Inflammatory macrophage treated with lipopolysaccharide for 4 hours (primary cell): Measurements from ENCODE around the gene FOXRED2.
A peak's percentile ranks its signal among the peaks of the same experiment; 100 is the strongest.

Experiments
- DNase-seq: peaks from one replicate; pipeline ENCODE4 v3.0.0-alpha.2; 2020

The FOXRED2 gene

DNA sequence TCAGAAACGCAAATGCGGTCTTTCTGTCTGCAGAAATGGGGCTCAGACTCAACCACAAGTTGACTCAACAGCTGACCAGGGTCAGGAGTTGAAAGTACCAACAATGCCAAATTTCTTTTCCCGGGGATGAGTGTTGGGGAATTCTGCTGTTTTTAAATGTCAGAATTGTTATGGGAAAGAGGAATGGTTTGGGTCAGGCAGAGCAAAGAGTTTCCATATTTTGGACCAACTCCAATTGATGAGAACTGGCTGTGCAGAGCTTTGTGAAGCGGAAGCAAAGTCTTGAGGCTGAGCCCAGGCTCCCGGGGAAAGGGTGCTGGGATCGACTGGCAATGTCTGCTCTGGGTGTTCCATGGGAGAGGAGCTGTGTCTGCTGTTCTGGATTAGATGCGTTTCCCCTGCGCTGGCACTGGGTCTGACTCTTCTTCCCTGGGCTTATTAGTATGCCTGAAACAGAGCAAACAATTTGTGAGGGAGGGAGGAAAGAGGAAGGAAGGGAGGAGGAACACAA, 61.6 kb downstream of the FOXRED2 start:
- DNase-seq = no peak

DNA sequence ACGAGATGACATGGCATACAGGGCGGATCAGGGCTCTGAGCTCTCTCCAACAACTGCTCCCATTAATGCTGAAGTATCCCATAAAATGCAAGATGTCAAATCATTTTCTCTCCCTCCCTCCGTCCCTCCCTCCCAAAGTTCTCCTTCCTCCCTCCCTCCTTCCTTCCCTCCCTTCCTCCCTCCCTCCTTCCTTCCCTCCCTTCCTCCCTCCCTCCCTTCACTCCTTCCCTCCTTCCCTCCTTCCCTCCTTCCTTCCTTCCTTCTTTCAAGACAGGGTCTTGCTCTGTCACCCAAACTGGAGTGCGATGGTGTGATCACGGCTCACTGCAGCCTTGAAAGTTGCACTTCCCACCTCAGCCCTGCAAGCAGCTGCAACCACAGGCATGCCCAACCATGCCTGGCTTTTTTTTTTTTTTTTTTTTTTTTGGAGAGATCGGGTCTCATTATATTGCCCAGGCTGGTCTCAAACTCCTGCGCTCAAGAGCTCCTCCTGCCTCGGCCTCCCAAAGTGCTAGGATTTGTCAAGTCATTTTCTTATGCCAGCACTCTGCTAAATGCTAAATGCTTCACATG, 63.6 kb downstream of the FOXRED2 start:
- DNase-seq = no peak

DNA sequence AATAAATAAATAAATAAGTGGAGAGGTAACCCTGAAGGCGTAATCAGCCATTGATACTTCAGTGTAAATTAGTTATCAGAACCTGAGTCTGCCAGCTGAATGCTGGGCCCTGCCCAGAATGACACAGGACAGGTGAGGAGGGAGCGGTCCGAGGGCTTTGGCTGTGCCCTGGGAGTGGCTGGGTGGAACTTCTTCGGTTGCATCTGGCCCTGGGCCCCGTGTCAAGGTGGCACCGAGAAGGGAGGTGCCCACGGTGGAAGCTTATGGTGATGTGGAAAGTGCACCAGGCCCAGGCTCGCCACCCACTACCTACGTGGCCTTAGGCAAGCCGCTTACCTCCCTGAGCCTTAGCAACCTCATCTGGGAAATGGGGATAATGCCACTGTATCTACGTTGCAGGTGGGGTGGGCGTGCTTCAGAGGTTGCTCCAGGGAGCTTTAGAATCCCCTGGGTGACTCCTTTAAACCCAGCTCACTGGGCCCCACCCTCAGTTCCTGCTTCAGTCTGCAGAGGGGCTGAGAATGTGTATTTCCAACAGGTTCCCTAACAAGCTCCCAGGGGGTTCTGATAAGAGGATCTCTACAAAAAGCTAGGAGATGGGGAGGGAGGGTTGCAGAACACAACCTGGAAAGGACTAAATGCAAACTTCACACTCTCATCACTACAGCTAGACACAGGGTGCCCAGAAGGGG, 64.2 kb downstream of the FOXRED2 start:
- no peak for DNase-seq

DNA sequence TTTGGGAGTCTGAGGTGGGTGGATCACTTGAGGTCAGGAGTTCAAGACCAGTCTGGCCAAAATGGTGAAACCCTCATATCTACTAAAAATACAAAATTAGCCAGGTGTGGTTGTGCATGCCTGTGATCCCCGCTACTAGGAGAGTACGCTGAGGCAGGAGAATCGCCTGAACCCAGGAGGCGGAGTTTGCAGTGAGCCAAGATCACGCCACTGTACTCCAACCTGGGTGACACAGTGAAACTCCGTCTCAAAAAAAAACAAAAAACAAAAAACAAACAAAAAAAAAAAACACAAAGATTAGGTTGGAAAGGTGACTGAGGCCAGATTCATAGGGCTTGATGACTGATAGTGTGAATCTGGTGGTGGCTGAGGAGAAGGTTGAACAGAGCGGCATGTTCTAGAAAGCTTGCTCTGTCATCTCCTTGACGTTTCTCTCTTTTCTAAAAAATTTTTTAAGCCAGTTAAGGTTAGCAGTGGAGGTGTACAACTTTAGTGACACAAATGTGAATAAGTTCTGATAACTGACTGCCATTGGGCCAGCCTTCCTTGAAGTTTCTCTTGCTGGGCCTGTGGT, 66.3 kb downstream of the FOXRED2 start:
- no peak for DNase-seq

DNA sequence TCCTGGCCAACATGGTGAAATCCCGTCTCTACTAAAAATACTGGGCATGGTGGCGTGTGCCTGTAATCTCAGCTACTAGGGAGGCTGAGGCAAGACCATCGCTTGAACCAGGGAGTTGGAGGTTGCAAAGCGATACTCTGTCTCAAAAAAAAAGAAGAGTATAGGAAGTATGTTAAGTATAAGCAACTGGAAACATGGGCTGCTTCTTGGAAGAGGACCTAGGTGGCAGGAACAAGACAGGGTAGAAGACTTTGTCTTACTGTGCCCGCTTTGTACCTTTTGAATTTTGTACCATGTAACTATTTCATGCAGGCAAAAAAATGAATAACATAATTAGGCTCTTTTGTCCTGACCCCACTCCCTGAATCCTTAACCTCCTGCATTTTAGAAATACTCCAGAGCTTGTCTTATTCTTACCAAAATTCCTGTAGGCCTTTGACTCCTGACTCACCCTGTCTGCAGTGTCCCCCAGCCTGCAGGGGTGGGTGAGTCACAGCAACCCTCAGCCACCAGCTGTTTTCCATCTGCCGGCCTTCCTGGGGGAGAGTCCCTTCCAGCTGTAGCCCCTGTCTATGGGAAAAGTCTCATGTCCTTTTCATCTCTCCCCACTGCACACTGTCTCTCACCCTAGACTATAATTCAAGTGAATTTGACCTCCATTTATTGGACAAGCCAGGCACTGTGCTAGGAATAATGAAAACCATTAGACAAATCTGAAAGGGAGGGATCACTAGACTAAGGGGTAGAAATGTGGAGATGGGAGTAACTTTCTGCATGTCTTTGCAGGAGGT, 67.2 kb downstream of the FOXRED2 start:
- peak; percentile 65 for DNase-seq
